ENCODE data around the gene EREG.

The EREG gene

GRCh38 chr4:74331944-74332343, 33.0 kb upstream of the EREG start:
- Histone ChIP-seq H2AK5ac (ENCODE audit: low read length) (no peak overlapping the region), H3K4me2 (ENCODE audit: low read length) (no peak overlapping the region), H3K79me1 (ENCODE audit: low read length) (no peaks in the 10 kb centered on the region), H3K27me3 (ENCODE audit: insufficient read depth, low read length) (no peaks in the 10 kb centered on the region), H3K9me3 (ENCODE audit: insufficient read depth, low read depth, low read length) (peaks cover 3% of the 10 kb centered on the region), H3K23ac (ENCODE audit: low read length) (no peak overlapping the region), H3K18ac (ENCODE audit: low read length) (no peak overlapping the region), H3K4me3 (ENCODE audit: low read depth, low read length) (no peak overlapping the region), H3K4me1 (ENCODE audit: control insufficient read depth in 1 of 2, insufficient read depth in 2 of 2, low read length in 2 of 2) (peaks cover 0 to 3% of the 10 kb centered on the region in 2 experiments), H2BK12ac (ENCODE audit: low read length) (no peak overlapping the region), H4K8ac (ENCODE audit: low read depth, low read length) (no peak overlapping the region), H4K12ac (ENCODE audit: low read depth, low read length) (no peak overlapping the region), H2BK5ac (ENCODE audit: low read depth, low read length, poor library complexity) (no peak overlapping the region), H3K27ac (ENCODE audit: low read depth, low read length) (no peak overlapping the region), H4K91ac (ENCODE audit: low read depth, low read length) (no peak overlapping the region), H3K14ac (ENCODE audit: low read length) (no peak overlapping the region), H3K36me3 (ENCODE audit: control insufficient read depth in 1 of 2, insufficient read depth in 2 of 2, low read length in 2 of 2) (no peaks in the 10 kb centered on the region), H3K79me2 (ENCODE audit: control insufficient read depth, insufficient read depth, low read length, poor library complexity) (no peaks in the 10 kb centered on the region), H3K4ac (ENCODE audit: low read depth, low read length) (no peak overlapping the region), H2BK120ac (ENCODE audit: insufficient read depth, low read length, poor library complexity) (no peak overlapping the region), H2AFZ (ENCODE audit: insufficient read depth, low read length, poor library complexity) (no peak overlapping the region), H3K9ac (ENCODE audit: low read length) (no peak overlapping the region)
- no peak for DNase-seq

- no peak overlapping the region for H3K14ac ChIP-seq (ENCODE audit: low read length)
- H3K9me3 ChIP-seq (ENCODE audit: insufficient read depth, low read depth, low read length) = peaks cover 3% of the 10 kb centered on the region
- H3K4me1 ChIP-seq (ENCODE audit: control insufficient read depth in 1 of 2, insufficient read depth in 2 of 2, low read length in 2 of 2) = peaks cover 0 to 3% of the 10 kb centered on the region in 2 experiments
- H3K27me3 ChIP-seq (ENCODE audit: insufficient read depth, low read length) = no peaks in the 10 kb centered on the region
- H2BK120ac ChIP-seq (ENCODE audit: insufficient read depth, low read length, poor library complexity) = no peak overlapping the region
- no peak overlapping the region for H2BK12ac ChIP-seq (ENCODE audit: low read length)
- H4K91ac ChIP-seq (ENCODE audit: low read depth, low read length) = no peak overlapping the region
- H3K4me2 ChIP-seq (ENCODE audit: low read length) = no peak overlapping the region
- H4K12ac ChIP-seq (ENCODE audit: low read depth, low read length) = no peak overlapping the region
- H3K79me1 ChIP-seq (ENCODE audit: low read length) = no peaks in the 10 kb centered on the region
- H3K27ac ChIP-seq (ENCODE audit: low read depth, low read length) = no peak overlapping the region
- H3K18ac ChIP-seq (ENCODE audit: low read length) = no peak overlapping the region
- no peak overlapping the region for H3K4me3 ChIP-seq (ENCODE audit: low read depth, low read length)
- no peak for DNase-seq
- no peak overlapping the region for H2BK5ac ChIP-seq (ENCODE audit: low read depth, low read length, poor library complexity)
- no peak overlapping the region for H3K4ac ChIP-seq (ENCODE audit: low read depth, low read length)
- whole genome bisulfite sequencing (ENCODE audit: extremely low coverage, insufficient coverage, insufficient read length) = no CpG with 5 or more reads among the region's 7 CpGs
- H3K23ac ChIP-seq (ENCODE audit: low read length) = no peak overlapping the region
- H2AFZ ChIP-seq (ENCODE audit: insufficient read depth, low read length, poor library complexity) = no peak overlapping the region
- H3K9ac ChIP-seq (ENCODE audit: low read length) = no peak overlapping the region
- no peaks in the 10 kb centered on the region for H3K79me2 ChIP-seq (ENCODE audit: control insufficient read depth, insufficient read depth, low read length, poor library complexity)
- no peaks in the 10 kb centered on the region for H3K36me3 ChIP-seq (ENCODE audit: control insufficient read depth in 1 of 2, insufficient read depth in 2 of 2, low read length in 2 of 2)
- H4K8ac ChIP-seq (ENCODE audit: low read depth, low read length) = no peak overlapping the region
- no peak overlapping the region for H2AK5ac ChIP-seq (ENCODE audit: low read length)
Measured at GRCh38 chr4:74334636-74335035, 30.3 kb upstream of the EREG start.

- no CpG with 5 or more reads among the region's 5 CpGs for WGBS (ENCODE audit: extremely low coverage, insufficient coverage, insufficient read length)
- Histone ChIP-seq H3K79me1 (ENCODE audit: low read length) (no peaks in the 10 kb centered on the region), H3K9me3 (ENCODE audit: insufficient read depth, low read depth, low read length) (peaks cover 3% of the 10 kb centered on the region)
Measured at GRCh38 chr4:74335341-74336021, 29.5 kb upstream of the EREG start.

GRCh38 chr4:74338792-74339333, 26.1 kb upstream of the EREG start:
- Histone ChIP-seq H4K91ac (ENCODE audit: low read depth, low read length) (no peak overlapping the region), H2AK5ac (ENCODE audit: low read length) (no peak overlapping the region), H3K18ac (ENCODE audit: low read length) (no peak overlapping the region)

More at GRCh38 chr4:74335341-74336021, 29.5 kb upstream of the EREG start:
- no peak overlapping the region for H3K4ac ChIP-seq (ENCODE audit: low read depth, low read length)
- H2BK5ac ChIP-seq (ENCODE audit: low read depth, low read length, poor library complexity) = no peak overlapping the region
- H3K27me3 ChIP-seq (ENCODE audit: insufficient read depth, low read length) = no peaks in the 10 kb centered on the region
- peaks cover 0 to 3% of the 10 kb centered on the region in 2 experiments for H3K4me1 ChIP-seq (ENCODE audit: control insufficient read depth in 1 of 2, insufficient read depth in 2 of 2, low read length in 2 of 2)
- H2AK5ac ChIP-seq (ENCODE audit: low read length) = no peak overlapping the region
- H3K79me2 ChIP-seq (ENCODE audit: control insufficient read depth, insufficient read depth, low read length, poor library complexity) = no peaks in the 10 kb centered on the region
- DNase-seq = no peak
- no peak overlapping the region for H2BK12ac ChIP-seq (ENCODE audit: low read length)
- H3K4me3 ChIP-seq (ENCODE audit: low read depth, low read length) = no peak overlapping the region
- no peak overlapping the region for H3K14ac ChIP-seq (ENCODE audit: low read length)
- H3K27ac ChIP-seq (ENCODE audit: low read depth, low read length) = no peak overlapping the region
- H3K9ac ChIP-seq (ENCODE audit: low read length) = no peak overlapping the region
- H2BK120ac ChIP-seq (ENCODE audit: insufficient read depth, low read length, poor library complexity) = no peak overlapping the region
- no peak overlapping the region for H4K8ac ChIP-seq (ENCODE audit: low read depth, low read length)
- no peak overlapping the region for H2AFZ ChIP-seq (ENCODE audit: insufficient read depth, low read length, poor library complexity)
- H4K12ac ChIP-seq (ENCODE audit: low read depth, low read length) = no peak overlapping the region
- no peak overlapping the region for H3K4me2 ChIP-seq (ENCODE audit: low read length)
- no peak overlapping the region for H3K23ac ChIP-seq (ENCODE audit: low read length)
- no peak overlapping the region for H4K91ac ChIP-seq (ENCODE audit: low read depth, low read length)
- no peaks in the 10 kb centered on the region for H3K36me3 ChIP-seq (ENCODE audit: control insufficient read depth in 1 of 2, insufficient read depth in 2 of 2, low read length in 2 of 2)
- H3K18ac ChIP-seq (ENCODE audit: low read length) = no peak overlapping the region

More at GRCh38 chr4:74338792-74339333, 26.1 kb upstream of the EREG start:
- H4K12ac ChIP-seq (ENCODE audit: low read depth, low read length) = no peak overlapping the region
- no CpG with 5 or more reads among the region's 4 CpGs for WGBS (ENCODE audit: extremely low coverage, insufficient coverage, insufficient read length)
- H3K23ac ChIP-seq (ENCODE audit: low read length) = no peak overlapping the region
- H3K4me2 ChIP-seq (ENCODE audit: low read length) = no peak overlapping the region
- H3K36me3 ChIP-seq (ENCODE audit: control insufficient read depth in 1 of 2, insufficient read depth in 2 of 2, low read length in 2 of 2) = no peaks in the 10 kb centered on the region
- no peak overlapping the region for H2BK5ac ChIP-seq (ENCODE audit: low read depth, low read length, poor library complexity)
- no peaks in the 10 kb centered on the region for H3K79me1 ChIP-seq (ENCODE audit: low read length)
- H3K4me3 ChIP-seq (ENCODE audit: low read depth, low read length) = no peak overlapping the region
- peaks cover 0 to 3% of the 10 kb centered on the region in 2 experiments for H3K4me1 ChIP-seq (ENCODE audit: control insufficient read depth in 1 of 2, insufficient read depth in 2 of 2, low read length in 2 of 2)
- H3K9me3 ChIP-seq (ENCODE audit: insufficient read depth, low read depth, low read length) = peaks cover 3% of the 10 kb centered on the region
- peak in 1 of 2 donors; percentile 40 for DNase-seq
- H3K4ac ChIP-seq (ENCODE audit: low read depth, low read length) = no peak overlapping the region
- no peaks in the 10 kb centered on the region for H3K27me3 ChIP-seq (ENCODE audit: insufficient read depth, low read length)
- H3K9ac ChIP-seq (ENCODE audit: low read length) = no peak overlapping the region
- no peak overlapping the region for H3K14ac ChIP-seq (ENCODE audit: low read length)
- no peak overlapping the region for H4K8ac ChIP-seq (ENCODE audit: low read depth, low read length)
- no peak overlapping the region for H2BK120ac ChIP-seq (ENCODE audit: insufficient read depth, low read length, poor library complexity)
- H2AFZ ChIP-seq (ENCODE audit: insufficient read depth, low read length, poor library complexity) = no peak overlapping the region
- H2BK12ac ChIP-seq (ENCODE audit: low read length) = no peak overlapping the region
- no peaks in the 10 kb centered on the region for H3K79me2 ChIP-seq (ENCODE audit: control insufficient read depth, insufficient read depth, low read length, poor library complexity)
- H3K27ac ChIP-seq (ENCODE audit: low read depth, low read length) = no peak overlapping the region

Measured in trophoblast cell (in vitro differentiated cells and primary cell).